Mucosa of descending colon (tissue), 3 donors: ENCODE results near the gene LAMA3. TPM values are rescaled to one million over a fixed set of nuclear protein-coding genes. Genes with fewer than 3 reads are reported as not detected.

Experiments
- ATAC-seq: fragments of 200-7000 bp; cut with Tn5 transposase; one replicate; pipeline ENCODE4 v1.9.1; 2020; ENCODE audit warnings: mild to moderate bottlenecking, moderate library complexity
- DNase-seq, 3 donors: peaks; one replicate each; pipeline ENCODE4 v3.0.0-alpha.2; 2020
- H3K36me3 ChIP-seq: fragments of 200-600 bp; one replicate; pipeline ENCODE4 v1.8.0; 2021; ENCODE audit warnings: low read depth, mild to moderate bottlenecking
- H3K4me1 ChIP-seq: fragments of 200-600 bp; one replicate; pipeline ENCODE4 v1.8.0; 2021; ENCODE audit warnings: low read depth, mild to moderate bottlenecking
- H3K4me3 ChIP-seq: fragments of 200-600 bp; one replicate; pipeline ENCODE4 v1.8.0; 2021; ENCODE audit warnings: mild to moderate bottlenecking
- H3K9me3 ChIP-seq: fragments of 200-600 bp; one replicate; pipeline ENCODE4 v1.8.0; 2021; ENCODE audit warnings: mild to moderate bottlenecking
- intact Hi-C, 2 donors: fragments of 100-400 bp; cut with DNase I in 1 of 2; cut with micrococcal nuclease in 1 of 2; formaldehyde crosslinking; loops; one replicate each; pipeline versions ENCODE4 v1.11.0 to v1.11.1; 2022; cut with DNase I, micrococcal nuclease
- total RNA-seq, 3 donors: library from RNA; stranded (reverse); fragmentation: NEBNext Ultra II Directional in 2 of 3; extraction: Animal tissue kit (Norgen Biotek cat#: 25700) in 2 of 3; gene quantifications; one replicate each; pipeline versions ENCODE4 v1.2.1 to v1.2.4, GENCODE V29; 2021 to 2023
- TF ChIP-seq, protein P1 (sequence below): fragments of 200-600 bp; IDR thresholded peaks from one replicate; pipeline ENCODE4 v1.8.0; 2022; ENCODE audit warnings: antibody characterized with exemption, mild to moderate bottlenecking
- donor health status: DM: no; HTN: no; CAD: no; lungs with moderate emphysema.
- donor health status: DM: no; HTN: no; CAD: no.
- donor health status: DM: no; HTN: yes; CAD: no.

The LAMA3 gene
- total RNA-seq, 3 donors from 2014 or later = 29.0 to 62.0 (median 49.0) TPM

DNA sequence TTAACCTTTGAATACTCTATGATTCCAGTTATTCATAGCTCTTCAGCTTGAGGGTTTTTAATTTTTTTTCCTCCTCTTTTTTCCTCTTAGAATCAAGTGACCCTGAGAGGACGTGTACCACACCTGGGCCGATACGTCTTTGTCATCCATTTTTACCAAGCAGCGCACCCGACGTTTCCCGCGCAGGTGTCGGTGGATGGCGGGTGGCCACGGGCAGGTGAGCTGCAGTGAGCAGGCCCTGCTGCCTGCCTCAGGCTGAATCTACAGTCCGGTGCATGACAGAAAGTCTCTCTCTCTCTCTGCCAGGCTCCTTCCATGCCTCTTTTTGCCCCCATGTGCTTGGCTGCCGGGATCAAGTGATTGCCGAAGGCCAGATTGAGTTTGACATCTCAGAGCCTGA lies 153.1 kb downstream of the LAMA3 start:
- ATAC-seq (no peak), DNase-seq (no peak)
- no peak overlapping the region for H3K4me3 ChIP-seq
- TF ChIP-seq, protein P1, sequence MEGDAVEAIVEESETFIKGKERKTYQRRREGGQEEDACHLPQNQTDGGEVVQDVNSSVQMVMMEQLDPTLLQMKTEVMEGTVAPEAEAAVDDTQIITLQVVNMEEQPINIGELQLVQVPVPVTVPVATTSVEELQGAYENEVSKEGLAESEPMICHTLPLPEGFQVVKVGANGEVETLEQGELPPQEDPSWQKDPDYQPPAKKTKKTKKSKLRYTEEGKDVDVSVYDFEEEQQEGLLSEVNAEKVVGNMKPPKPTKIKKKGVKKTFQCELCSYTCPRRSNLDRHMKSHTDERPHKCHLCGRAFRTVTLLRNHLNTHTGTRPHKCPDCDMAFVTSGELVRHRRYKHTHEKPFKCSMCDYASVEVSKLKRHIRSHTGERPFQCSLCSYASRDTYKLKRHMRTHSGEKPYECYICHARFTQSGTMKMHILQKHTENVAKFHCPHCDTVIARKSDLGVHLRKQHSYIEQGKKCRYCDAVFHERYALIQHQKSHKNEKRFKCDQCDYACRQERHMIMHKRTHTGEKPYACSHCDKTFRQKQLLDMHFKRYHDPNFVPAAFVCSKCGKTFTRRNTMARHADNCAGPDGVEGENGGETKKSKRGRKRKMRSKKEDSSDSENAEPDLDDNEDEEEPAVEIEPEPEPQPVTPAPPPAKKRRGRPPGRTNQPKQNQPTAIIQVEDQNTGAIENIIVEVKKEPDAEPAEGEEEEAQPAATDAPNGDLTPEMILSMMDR = no peak
- no peaks in the 10 kb centered on the region for H3K9me3 ChIP-seq
- intact Hi-C loops = no loop called here
- H3K4me1 ChIP-seq = no peaks in the 10 kb centered on the region
- no peaks in the 10 kb centered on the region for H3K36me3 ChIP-seq

DNA sequence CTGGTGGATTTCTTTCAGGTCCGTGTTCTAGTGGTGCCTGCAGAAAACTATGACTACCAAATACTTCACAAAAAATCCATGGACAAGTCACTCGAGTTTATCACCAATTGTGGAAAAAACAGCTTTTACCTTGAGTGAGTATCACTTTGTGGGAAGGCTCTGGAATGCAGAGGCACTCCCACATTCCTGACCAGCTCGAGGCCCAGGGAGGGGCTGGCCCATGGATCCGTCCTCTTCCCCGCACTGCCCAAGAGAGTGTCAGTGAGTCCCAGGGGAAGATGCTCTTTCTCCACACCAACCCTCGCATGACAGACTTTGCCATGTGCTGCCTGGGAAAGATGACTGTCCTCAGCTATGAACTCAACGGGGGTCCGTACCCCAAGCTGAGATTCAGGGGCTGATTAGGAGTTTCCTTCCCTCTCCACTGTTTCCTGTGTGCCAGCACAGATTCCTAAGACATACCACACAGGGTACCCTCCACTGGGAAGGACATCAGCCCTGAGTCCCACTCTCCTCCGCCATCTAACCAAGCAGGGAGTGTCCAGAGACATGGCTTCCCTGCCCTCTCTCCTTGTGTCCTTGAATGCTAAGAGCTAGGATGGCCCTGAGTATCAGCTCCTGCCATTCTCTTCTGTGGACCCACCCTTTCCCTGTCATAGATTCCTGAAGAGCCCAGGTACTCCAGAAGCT lies 155.9 kb downstream of the LAMA3 start:
- Histone ChIP-seq H3K4me1 (no peaks in the 10 kb centered on the region), H3K9me3 (no peaks in the 10 kb centered on the region), H3K4me3 (no peak overlapping the region), H3K36me3 (no peaks in the 10 kb centered on the region)
- ATAC-seq (no peak), DNase-seq (no peak)
- TF ChIP-seq, protein P1 = no peak
- intact Hi-C loops = no loop called here

GRCh38 chr18:23845988-23846630 lies 156.9 kb downstream of the LAMA3 start:
- no peaks in the 10 kb centered on the region for H3K9me3 ChIP-seq
- TF ChIP-seq, protein P1 = no peak
- DNase-seq = peak in 1 of 3 donors; percentile 11
- no peak overlapping the region for H3K4me3 ChIP-seq
- H3K4me1 ChIP-seq = no peaks in the 10 kb centered on the region
- peak; percentile 63 for ATAC-seq
- H3K36me3 ChIP-seq = no peaks in the 10 kb centered on the region
- intact Hi-C loops = no loop called here

DNA sequence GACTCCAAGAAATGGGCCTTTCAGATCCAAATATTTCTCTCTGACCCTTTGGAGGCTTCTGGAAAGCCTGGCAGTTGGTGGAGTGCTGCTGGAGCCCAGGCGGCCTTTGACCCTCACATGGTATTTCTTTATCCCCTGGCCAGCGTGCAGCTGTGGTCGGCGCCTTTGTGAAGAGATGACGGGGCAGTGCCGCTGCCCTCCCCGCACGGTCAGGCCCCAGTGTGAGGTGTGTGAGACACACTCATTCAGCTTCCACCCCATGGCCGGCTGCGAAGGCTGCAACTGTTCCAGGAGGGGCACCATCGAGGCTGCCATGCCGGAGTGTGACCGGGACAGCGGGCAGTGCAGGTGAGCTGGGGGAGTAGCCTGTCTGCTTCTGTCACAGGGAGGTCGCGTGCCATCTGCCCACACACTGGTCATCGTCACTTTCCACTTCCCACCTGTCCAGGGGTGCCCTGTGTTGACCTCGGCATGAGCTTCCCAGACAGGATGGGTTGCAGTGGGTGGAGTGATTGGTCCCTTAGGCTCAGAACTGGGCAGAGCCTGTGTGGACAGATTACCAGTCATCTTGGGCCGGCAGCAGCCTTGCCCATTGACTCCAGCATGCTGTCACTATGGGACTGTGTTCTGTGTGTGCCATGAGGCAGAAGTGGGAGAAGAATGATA lies 158.2 kb downstream of the LAMA3 start:
- no peak for ATAC-seq
- Histone ChIP-seq H3K9me3 (no peaks in the 10 kb centered on the region), H3K4me3 (no peak overlapping the region), H3K36me3 (no peaks in the 10 kb centered on the region), H3K4me1 (no peaks in the 10 kb centered on the region)
- no peak for DNase-seq
- TF ChIP-seq, protein P1 = no peak
- intact Hi-C loops = no loop called here

GRCh38 chr18:23849141-23849540 lies 159.9 kb downstream of the LAMA3 start:
- H3K9me3 ChIP-seq = no peaks in the 10 kb centered on the region
- no peak for DNase-seq

More at GRCh38 chr18:23849141-23849540, 159.9 kb downstream of the LAMA3 start:
- ATAC-seq = peak; percentile 36
- Histone ChIP-seq H3K4me3 (no peak overlapping the region), H3K36me3 (no peaks in the 10 kb centered on the region), H3K4me1 (no peaks in the 10 kb centered on the region)
- TF ChIP-seq, protein P1 = no peak
- intact Hi-C loops = no loop called here
